ENCODE data around the gene PRSS16. TPM values are rescaled to one million over a fixed set of nuclear protein-coding genes. Genes with fewer than 3 reads are reported as not detected.
"Not testable (repeated sequence)": the region's sequence is repeated elsewhere in the genome, so short reads cannot be mapped to it uniquely, and the experiment has no call there.

The PRSS16 gene
- total RNA-seq, 1 donor from 2014 or later: 0.64 TPM

DNA sequence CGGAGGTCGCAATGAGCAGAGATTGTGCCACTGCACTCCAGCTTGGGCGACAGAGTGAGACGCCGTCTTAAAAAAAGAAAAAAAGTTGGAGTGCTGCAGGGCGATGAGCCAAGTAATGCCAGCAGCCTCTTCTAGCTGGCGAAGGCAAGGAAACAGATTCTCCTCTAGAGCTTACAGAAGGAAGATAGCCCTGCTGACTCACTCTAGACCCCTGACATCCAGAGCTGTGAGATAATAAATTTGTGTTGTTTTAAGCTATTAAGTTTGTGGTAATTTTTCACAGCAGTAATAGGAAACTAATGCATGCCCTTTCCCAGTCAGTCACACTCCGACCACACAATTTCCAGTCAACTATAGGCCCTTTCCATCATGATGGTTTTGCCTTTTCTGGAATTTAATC is 16.4 kb downstream of the PRSS16 start:
- H3K27me3 Mint-ChIP-seq (ENCODE audit: unreplicated experiment): peaks cover 9% of the 10 kb centered on the region
- DNase-seq: no peak
- H3K27ac Mint-ChIP-seq (ENCODE audit: unreplicated experiment): no peak overlapping the region
- TF ChIP-seq CTCF (IDR thresholded peaks at IDR 0.05; ENCODE audit: partially characterized antibody, unreplicated experiment): no peak
- no peaks in the 10 kb centered on the region for H3K9me3 Mint-ChIP-seq (ENCODE audit: unreplicated experiment)
- no peaks in the 10 kb centered on the region for H3K4me1 Mint-ChIP-seq (ENCODE audit: low read depth, unreplicated experiment)
- no peaks in the 10 kb centered on the region for H3K36me3 Mint-ChIP-seq (ENCODE audit: unreplicated experiment)
- H3K4me3 Mint-ChIP-seq (ENCODE audit: unreplicated experiment): no peak overlapping the region

DNA sequence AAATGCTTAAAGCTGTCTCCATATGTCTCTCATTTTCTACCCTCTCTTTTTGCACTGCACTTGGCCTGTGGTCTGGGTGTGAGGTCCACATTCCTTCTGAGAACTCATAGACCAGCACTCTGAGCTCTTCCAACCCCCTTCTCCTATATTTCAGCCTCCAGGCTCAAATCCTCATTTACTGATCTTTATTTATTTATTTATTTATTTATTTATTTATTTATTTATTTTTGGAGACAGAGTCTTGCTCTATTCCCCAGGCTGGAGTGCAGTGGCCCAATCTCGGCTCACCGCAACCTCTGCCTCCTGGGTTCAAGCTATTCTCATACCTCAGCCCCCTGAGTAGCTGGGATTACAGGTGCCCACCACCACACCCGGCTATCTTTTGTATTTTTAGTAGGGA is 19.5 kb downstream of the PRSS16 start:
- H3K27me3 Mint-ChIP-seq (ENCODE audit: unreplicated experiment); H3K4me1 Mint-ChIP-seq (ENCODE audit: low read depth, unreplicated experiment): not testable (repeated sequence)

GRCh38 chr6:27267857-27268434 is 20.4 kb downstream of the PRSS16 start:
- Mint-ChIP-seq H3K27me3 (ENCODE audit: unreplicated experiment) (peaks cover 2% of the 10 kb centered on the region), H3K4me1 (ENCODE audit: low read depth, unreplicated experiment) (no peaks in the 10 kb centered on the region), H3K9me3 (ENCODE audit: unreplicated experiment) (no peaks in the 10 kb centered on the region), H3K27ac (ENCODE audit: unreplicated experiment) (no peak overlapping the region), H3K36me3 (ENCODE audit: unreplicated experiment) (no peaks in the 10 kb centered on the region), H3K4me3 (ENCODE audit: unreplicated experiment) (peak overlapping the region; percentile 81)
- peak; percentile 32 for DNase-seq
- no peak for TF ChIP-seq CTCF (IDR thresholded peaks at IDR 0.05; ENCODE audit: partially characterized antibody, unreplicated experiment)

More for the DNA sequence above, 19.5 kb downstream of the PRSS16 start:
- H3K36me3 Mint-ChIP-seq (ENCODE audit: unreplicated experiment); H3K9me3 Mint-ChIP-seq (ENCODE audit: unreplicated experiment); H3K4me3 Mint-ChIP-seq (ENCODE audit: unreplicated experiment); DNase-seq; H3K27ac Mint-ChIP-seq (ENCODE audit: unreplicated experiment): not testable (repeated sequence)

DNA sequence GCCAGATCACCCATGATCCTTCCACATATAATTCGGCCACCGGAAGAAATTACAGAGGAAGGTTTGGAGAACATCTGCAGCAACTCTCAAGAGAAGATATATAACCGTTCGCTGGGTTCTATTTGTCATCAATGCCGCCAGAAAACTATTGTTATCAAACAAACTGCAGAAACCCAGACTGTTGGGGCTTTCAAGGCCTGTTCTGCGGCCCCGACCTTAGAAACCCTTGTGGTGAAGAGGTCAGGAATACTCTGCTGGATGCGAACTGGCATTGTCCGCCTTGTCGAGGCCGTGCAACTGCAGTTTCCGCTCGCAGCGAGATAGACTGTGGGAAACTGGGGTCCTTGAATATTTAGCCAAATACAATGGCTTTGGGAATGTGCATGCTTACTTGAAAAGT is 21.3 kb downstream of the PRSS16 start:
- H3K4me3 Mint-ChIP-seq (ENCODE audit: unreplicated experiment): no peak overlapping the region
- H3K36me3 Mint-ChIP-seq (ENCODE audit: unreplicated experiment): no peaks in the 10 kb centered on the region
- no peak overlapping the region for H3K27ac Mint-ChIP-seq (ENCODE audit: unreplicated experiment)
- peaks cover 2% of the 10 kb centered on the region for H3K27me3 Mint-ChIP-seq (ENCODE audit: unreplicated experiment)
- no peaks in the 10 kb centered on the region for H3K9me3 Mint-ChIP-seq (ENCODE audit: unreplicated experiment)
- TF ChIP-seq CTCF (IDR thresholded peaks at IDR 0.05; ENCODE audit: partially characterized antibody, unreplicated experiment): no peak
- H3K4me1 Mint-ChIP-seq (ENCODE audit: low read depth, unreplicated experiment): no peaks in the 10 kb centered on the region
- no peak for DNase-seq

GRCh38 chr6:27273783-27274182 is 26.3 kb downstream of the PRSS16 start:
- H3K4me1 Mint-ChIP-seq (ENCODE audit: low read depth, unreplicated experiment): no peaks in the 10 kb centered on the region
- peaks cover 10% of the 10 kb centered on the region for H3K27me3 Mint-ChIP-seq (ENCODE audit: unreplicated experiment)
- no peaks in the 10 kb centered on the region for H3K9me3 Mint-ChIP-seq (ENCODE audit: unreplicated experiment)
- no peak for TF ChIP-seq CTCF (IDR thresholded peaks at IDR 0.05; ENCODE audit: partially characterized antibody, unreplicated experiment)
- no peak overlapping the region for H3K27ac Mint-ChIP-seq (ENCODE audit: unreplicated experiment)
- no peak for DNase-seq
- no peaks in the 10 kb centered on the region for H3K36me3 Mint-ChIP-seq (ENCODE audit: unreplicated experiment)
- no peak overlapping the region for H3K4me3 Mint-ChIP-seq (ENCODE audit: unreplicated experiment)
